GM12878 (cell line): Measurements from ENCODE around the gene SLC29A1. TPM values are rescaled to one million over a fixed set of nuclear protein-coding genes. Genes with fewer than 3 reads are reported as not detected.

ENCODE experiments used
- ATAC-seq: fragments of 200-7000 bp; cut with Tn5 transposase; 3 replicates; pipeline ENCODE4 v1.9.1; 2020; ENCODE audit warnings: mild to moderate bottlenecking, moderate library complexity
- BruUV-seq: library from RNA; stranded (reverse); fragments of 400-500 nt; replicated peaks from 2 replicates; lab custom pipeline; 2021; lab: Mats Ljungman, UMichigan
- CTCF ChIA-PET: fragments of 300-600 bp; sonication (Branson Sonifier 250); formaldehyde crosslinking; extraction: SDS; loops from one replicate; lab custom pipeline; 2021; ENCODE audit warnings: inconsistent platforms; lab: Yijun Ruan, JAX
- POLR2A ChIA-PET: fragments of 350-600 bp; formaldehyde crosslinking; extraction: SDS; loops from one replicate; lab custom pipeline; 2021; ENCODE audit warnings: inconsistent platforms; lab: Charles Lee
- RAD21 ChIA-PET: fragments of 300-600 bp; sonication (Branson Sonifier 250); formaldehyde crosslinking; loops from one replicate; lab custom pipeline; 2023; ENCODE audit warnings: antibody characterized with exemption; ENCODE audit not compliant: unreplicated experiment; lab: Charles Lee
- SMC1A ChIA-PET: fragments of 300-600 bp; sonication (Branson Sonifier 250); formaldehyde crosslinking; loops from one replicate; lab custom pipeline; 2023; ENCODE audit not compliant: unreplicated experiment, uncharacterized antibody; lab: Charles Lee
- DNase-seq: peaks from one replicate; pipeline ENCODE4 v3.0.0-alpha.2; 2011; ENCODE audit warnings: low read depth, low spot score
- FAIRE-seq: peaks from 3 replicates; lab custom pipeline; 2011; peaks lifted over from hg19 to GRCh38; lab: Jason Lieb, UNC
- H2AFZ ChIP-seq: 2 replicates; pipeline ENCODE4 v1.6.0; 2011; ENCODE audit warnings: low read depth, low read length, control low read depth; ENCODE audit not compliant: control insufficient read depth
- H3K27ac ChIP-seq: 2 replicates; pipeline ENCODE4 v1.5.1; 2011; ENCODE audit warnings: control low read depth; ENCODE audit not compliant: control insufficient read depth, insufficient read depth
- H3K27me3 ChIP-seq, 2 experiments: replicated peaks in 1 of 2; 2 replicates each; pipeline versions ENCODE4 v1.6.0 to v1.6.1; 2011; ENCODE audit warnings: low read length in 1 of 2; ENCODE audit not compliant: control insufficient read depth in 2 of 2, insufficient read depth in 2 of 2
- H3K36me3 ChIP-seq, 2 experiments: 2 replicates each; pipeline ENCODE4 v1.5.1; 2011; ENCODE audit warnings: low read length in 1 of 2; ENCODE audit not compliant: control insufficient read depth in 2 of 2, insufficient read depth in 2 of 2
- H3K4me1 ChIP-seq: 2 replicates; pipeline ENCODE4 v1.6.1; 2011; ENCODE audit warnings: mild to moderate bottlenecking, low read length, moderate library complexity, mixed read lengths; ENCODE audit not compliant: control insufficient read depth, insufficient read depth
- H3K4me2 ChIP-seq: 2 replicates; pipeline ENCODE4 v1.6.0; 2011; ENCODE audit warnings: control low read depth; ENCODE audit not compliant: control insufficient read depth, insufficient read depth
- H3K4me3 ChIP-seq: fragments of 200-600 bp; sonication (generic); 2 replicates; pipeline ENCODE4 v1.5.1; 2016
- H3K79me2 ChIP-seq: 2 replicates; pipeline ENCODE4 v1.6.0; 2011; ENCODE audit warnings: low read length; ENCODE audit not compliant: control insufficient read depth, insufficient read depth
- H3K9ac ChIP-seq: 2 replicates; pipeline ENCODE4 v1.8.0; 2011; ENCODE audit warnings: low read length, control low read depth, mixed read lengths; ENCODE audit not compliant: control insufficient read depth, insufficient read depth
- H3K9me3 ChIP-seq: replicated peaks from 3 replicates; pipeline ENCODE4 v1.5.1; 2011; ENCODE audit warnings: mild to moderate bottlenecking, low read length; ENCODE audit not compliant: control insufficient read depth, insufficient read depth
- H4K20me1 ChIP-seq: 2 replicates; pipeline ENCODE4 v1.6.0; 2011; ENCODE audit not compliant: control insufficient read depth, insufficient read depth
- CBFB ChIP-seq: IDR thresholded peaks from 2 replicates; pipeline ENCODE4 v1.6.1; 2016; ENCODE audit warnings: antibody characterized with exemption, low read depth
- EED ChIP-seq: sonication (generic); IDR thresholded peaks from 2 replicates; pipeline ENCODE4 v1.6.1; 2016; ENCODE audit warnings: antibody characterized with exemption, low read depth
- MYB ChIP-seq: fragments of 150-350 bp; IDR thresholded peaks from 2 replicates; pipeline ENCODE4 v1.6.1; 2014; ENCODE audit warnings: mild to moderate bottlenecking, low read depth, low read length, borderline replicate concordance
- TCF12 ChIP-seq: IDR thresholded peaks from 2 replicates; pipeline ENCODE4 v1.6.1; 2011; ENCODE audit warnings: low read depth, mild to moderate bottlenecking, low read length
- WGBS: methylation state at CpG from one replicate; pipeline ENCODE4 v1.1.6; 2016; ENCODE audit warnings: low lambda C conversion rate; ENCODE audit not compliant: insufficient replicate concordance, insufficient coverage; ENCODE audit errors: missing lambda C conversion rate; 5-methylcytosine and 5-hydroxymethylcytosine counted together
- in situ Hi-C: fragments of 300-500 bp; cut with MboI; formaldehyde crosslinking; loops from 9 replicates; pipeline ENCODE4 v1.14.3; 2018; ENCODE audit warnings: mixed read lengths
- intact Hi-C: fragments of 100-400 bp; cut with micrococcal nuclease; formaldehyde crosslinking; loops from one replicate; pipeline ENCODE4 v1.14.2; 2022; ENCODE audit not compliant: unreplicated experiment
- polyA plus RNA-seq, 11 experiments: library from polyadenylated mRNA; depleted of rRNA in 4 of 11; unstranded in 6 of 11; stranded (reverse) in 5 of 11; fragments of >200 nt; fragmentation: Nextera tagmentation in 4 of 11; fragmentation: Illumina TruSeq in 1 of 11; extraction: Ambion mirVana in 4 of 11; extraction: Trizol in 1 of 11; gene quantifications; 1 replicate in 1 of 11; 2 replicates in 10 of 11; pipeline versions ENCODE4 v1.2.1 to v1.2.3, GENCODE V29; 2011 to 2016; ENCODE audit warnings: inconsistent platforms in 2 of 11, missing spikeins in 2 of 11, low read depth in 1 of 11
- total RNA-seq, 4 experiments: library from RNA; depleted of rRNA in 3 of 4; stranded (reverse); fragments of >200 nt in 3 of 4; fragmentation: Illumina TruSeq in 1 of 4; extraction: Trizol in 1 of 4; gene quantifications; 2 replicates each; pipeline versions ENCODE4 v1.2.1 to v1.2.3, GENCODE V29; 2013 to 2021
- TF ChIP-seq, protein P1 (sequence below): fragments of 450-650 bp; IDR thresholded peaks from 2 replicates; pipeline ENCODE4 v1.6.1; 2017; ENCODE audit warnings: mild to moderate bottlenecking, low read depth, inconsistent platforms; ENCODE audit not compliant: poor library complexity, severe bottlenecking
- TF ChIP-seq, protein P2 (sequence below): fragments of 450-650 bp; formaldehyde crosslinking; IDR thresholded peaks from 2 replicates; pipeline ENCODE4 v1.4.0; 2020; ENCODE audit warnings: mild to moderate bottlenecking, moderate library complexity
- TF ChIP-seq, protein P3 (sequence below): fragments of 450-650 bp; IDR thresholded peaks from 2 replicates; pipeline ENCODE4 v1.6.1; 2017; ENCODE audit warnings: mild to moderate bottlenecking, moderate library complexity

Gene SLC29A1
- total and polyA plus RNA-seq, 10 of the 15 experiments (the other 5 are each of a cell fraction or from before 2014, with no cell fraction given): 10.0 to 132 (median 93.4) TPM

- TF ChIP-seq, protein P1, sequence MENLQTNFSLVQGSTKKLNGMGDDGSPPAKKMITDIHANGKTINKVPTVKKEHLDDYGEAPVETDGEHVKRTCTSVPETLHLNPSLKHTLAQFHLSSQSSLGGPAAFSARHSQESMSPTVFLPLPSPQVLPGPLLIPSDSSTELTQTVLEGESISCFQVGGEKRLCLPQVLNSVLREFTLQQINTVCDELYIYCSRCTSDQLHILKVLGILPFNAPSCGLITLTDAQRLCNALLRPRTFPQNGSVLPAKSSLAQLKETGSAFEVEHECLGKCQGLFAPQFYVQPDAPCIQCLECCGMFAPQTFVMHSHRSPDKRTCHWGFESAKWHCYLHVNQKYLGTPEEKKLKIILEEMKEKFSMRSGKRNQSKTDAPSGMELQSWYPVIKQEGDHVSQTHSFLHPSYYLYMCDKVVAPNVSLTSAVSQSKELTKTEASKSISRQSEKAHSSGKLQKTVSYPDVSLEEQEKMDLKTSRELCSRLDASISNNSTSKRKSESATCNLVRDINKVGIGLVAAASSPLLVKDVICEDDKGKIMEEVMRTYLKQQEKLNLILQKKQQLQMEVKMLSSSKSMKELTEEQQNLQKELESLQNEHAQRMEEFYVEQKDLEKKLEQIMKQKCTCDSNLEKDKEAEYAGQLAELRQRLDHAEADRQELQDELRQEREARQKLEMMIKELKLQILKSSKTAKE: no peak
- 0 out of 2 replicates have a peak, but pooled peaks have one; percentile 20 for TF ChIP-seq CBFB
These were observed 33.8 kb downstream of the SLC29A1 start, which contains the start of gene SLC35B2 (continued) for GRCh38 chr6:44257025-44257752.

DNA sequence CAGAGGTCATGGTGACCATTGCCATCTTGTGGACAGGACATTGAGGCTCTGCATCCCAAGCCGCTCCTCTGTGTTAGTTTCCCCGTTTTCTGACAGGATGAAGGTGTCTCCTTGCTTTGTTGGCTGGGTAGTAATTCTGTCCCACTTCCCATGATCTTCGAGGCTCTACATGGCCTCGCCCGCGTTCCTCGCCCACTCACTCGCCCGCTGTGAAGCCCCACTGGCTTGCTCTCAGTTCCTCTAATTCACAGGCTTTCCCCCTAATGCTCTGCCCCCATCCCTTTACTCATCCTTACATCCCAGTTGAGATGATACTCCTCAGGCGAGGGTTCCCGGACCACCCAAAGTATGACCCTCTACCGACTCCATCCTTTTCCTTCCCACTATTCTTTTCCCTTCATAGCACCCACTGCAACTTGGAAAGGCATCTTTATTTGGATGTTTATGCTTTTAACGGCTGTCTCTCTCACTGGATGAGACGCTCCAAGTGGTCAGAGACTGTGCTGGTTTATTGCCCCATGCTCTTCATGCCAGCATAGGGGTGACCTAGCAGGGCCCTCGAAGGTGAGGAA lies 34.4 kb downstream of the SLC29A1 start:
- peaks cover 67% of the 10 kb centered on the region for H3K4me1 ChIP-seq
- ChIA-PET POLR2A (interaction anchor here (0.6 to 10.7 kb wide), 4 partner anchors 11 to 60 kb away, joined by 3 to 131 read pairs (median 7); partner anchors contain the start of gene HSP90AB1), CTCF (interaction anchor here (1.2 to 5.0 kb wide), 5 partner anchors 10 to 85 kb away, joined by 3 to 36 read pairs (median 8); partner anchors contain the start of gene HSP90AB1), RAD21 (interaction anchor here (1.9 to 4.8 kb wide), 2 partner anchors 11 to 85 kb away, joined by 8 to 28 read pairs; partner anchors contain the start of gene HSP90AB1), SMC1A (interaction anchor here (0.7 to 3.1 kb wide), 3 partner anchors 11 to 85 kb away, joined by 3 to 25 read pairs (median 10); partner anchors contain the start of gene HSP90AB1)
- intact Hi-C loops: no loop called here
- DNase-seq (no peak), ATAC-seq (peak; percentile 31), FAIRE-seq (peak; percentile 18)
- H3K9me3 ChIP-seq: no peaks in the 10 kb centered on the region
- H3K4me3 ChIP-seq: peak overlapping the region; percentile 33; the same call in 1 of the 2 replicates
- in situ Hi-C loops: no loop called here
- WGBS: 8% methylated on average over 15 of the region's 15 CpGs
- H3K9ac ChIP-seq: peak overlapping the region; percentile 90
- peaks cover 29 to 34% of the 10 kb centered on the region in 2 experiments for H3K36me3 ChIP-seq
- H3K79me2 ChIP-seq: peaks cover 86% of the 10 kb centered on the region
- no TSS peak for BruUV-seq
- H2AFZ ChIP-seq: peak overlapping the region; percentile 56
- H3K27me3 ChIP-seq: no peaks in the 10 kb centered on the region
- H3K4me2 ChIP-seq: peak overlapping the region; percentile 98
- H4K20me1 ChIP-seq: peaks cover 4% of the 10 kb centered on the region; the same call in 1 of the 2 replicates
- peak overlapping the region; percentile 99 for H3K27ac ChIP-seq
- TF ChIP-seq MYB (0 out of 2 replicates have a peak, but pooled peaks have one; percentile 54), EED (peak; percentile 97), TCF12 (peak; percentile 48; the same call in 1 of the 2 replicates)
- TF ChIP-seq, protein P2, sequence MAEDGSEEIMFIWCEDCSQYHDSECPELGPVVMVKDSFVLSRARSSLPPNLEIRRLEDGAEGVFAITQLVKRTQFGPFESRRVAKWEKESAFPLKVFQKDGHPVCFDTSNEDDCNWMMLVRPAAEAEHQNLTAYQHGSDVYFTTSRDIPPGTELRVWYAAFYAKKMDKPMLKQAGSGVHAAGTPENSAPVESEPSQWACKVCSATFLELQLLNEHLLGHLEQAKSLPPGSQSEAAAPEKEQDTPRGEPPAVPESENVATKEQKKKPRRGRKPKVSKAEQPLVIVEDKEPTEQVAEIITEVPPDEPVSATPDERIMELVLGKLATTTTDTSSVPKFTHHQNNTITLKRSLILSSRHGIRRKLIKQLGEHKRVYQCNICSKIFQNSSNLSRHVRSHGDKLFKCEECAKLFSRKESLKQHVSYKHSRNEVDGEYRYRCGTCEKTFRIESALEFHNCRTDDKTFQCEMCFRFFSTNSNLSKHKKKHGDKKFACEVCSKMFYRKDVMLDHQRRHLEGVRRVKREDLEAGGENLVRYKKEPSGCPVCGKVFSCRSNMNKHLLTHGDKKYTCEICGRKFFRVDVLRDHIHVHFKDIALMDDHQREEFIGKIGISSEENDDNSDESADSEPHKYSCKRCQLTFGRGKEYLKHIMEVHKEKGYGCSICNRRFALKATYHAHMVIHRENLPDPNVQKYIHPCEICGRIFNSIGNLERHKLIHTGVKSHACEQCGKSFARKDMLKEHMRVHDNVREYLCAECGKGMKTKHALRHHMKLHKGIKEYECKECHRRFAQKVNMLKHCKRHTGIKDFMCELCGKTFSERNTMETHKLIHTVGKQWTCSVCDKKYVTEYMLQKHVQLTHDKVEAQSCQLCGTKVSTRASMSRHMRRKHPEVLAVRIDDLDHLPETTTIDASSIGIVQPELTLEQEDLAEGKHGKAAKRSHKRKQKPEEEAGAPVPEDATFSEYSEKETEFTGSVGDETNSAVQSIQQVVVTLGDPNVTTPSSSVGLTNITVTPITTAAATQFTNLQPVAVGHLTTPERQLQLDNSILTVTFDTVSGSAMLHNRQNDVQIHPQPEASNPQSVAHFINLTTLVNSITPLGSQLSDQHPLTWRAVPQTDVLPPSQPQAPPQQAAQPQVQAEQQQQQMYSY: no peak
- TF ChIP-seq, protein P3, sequence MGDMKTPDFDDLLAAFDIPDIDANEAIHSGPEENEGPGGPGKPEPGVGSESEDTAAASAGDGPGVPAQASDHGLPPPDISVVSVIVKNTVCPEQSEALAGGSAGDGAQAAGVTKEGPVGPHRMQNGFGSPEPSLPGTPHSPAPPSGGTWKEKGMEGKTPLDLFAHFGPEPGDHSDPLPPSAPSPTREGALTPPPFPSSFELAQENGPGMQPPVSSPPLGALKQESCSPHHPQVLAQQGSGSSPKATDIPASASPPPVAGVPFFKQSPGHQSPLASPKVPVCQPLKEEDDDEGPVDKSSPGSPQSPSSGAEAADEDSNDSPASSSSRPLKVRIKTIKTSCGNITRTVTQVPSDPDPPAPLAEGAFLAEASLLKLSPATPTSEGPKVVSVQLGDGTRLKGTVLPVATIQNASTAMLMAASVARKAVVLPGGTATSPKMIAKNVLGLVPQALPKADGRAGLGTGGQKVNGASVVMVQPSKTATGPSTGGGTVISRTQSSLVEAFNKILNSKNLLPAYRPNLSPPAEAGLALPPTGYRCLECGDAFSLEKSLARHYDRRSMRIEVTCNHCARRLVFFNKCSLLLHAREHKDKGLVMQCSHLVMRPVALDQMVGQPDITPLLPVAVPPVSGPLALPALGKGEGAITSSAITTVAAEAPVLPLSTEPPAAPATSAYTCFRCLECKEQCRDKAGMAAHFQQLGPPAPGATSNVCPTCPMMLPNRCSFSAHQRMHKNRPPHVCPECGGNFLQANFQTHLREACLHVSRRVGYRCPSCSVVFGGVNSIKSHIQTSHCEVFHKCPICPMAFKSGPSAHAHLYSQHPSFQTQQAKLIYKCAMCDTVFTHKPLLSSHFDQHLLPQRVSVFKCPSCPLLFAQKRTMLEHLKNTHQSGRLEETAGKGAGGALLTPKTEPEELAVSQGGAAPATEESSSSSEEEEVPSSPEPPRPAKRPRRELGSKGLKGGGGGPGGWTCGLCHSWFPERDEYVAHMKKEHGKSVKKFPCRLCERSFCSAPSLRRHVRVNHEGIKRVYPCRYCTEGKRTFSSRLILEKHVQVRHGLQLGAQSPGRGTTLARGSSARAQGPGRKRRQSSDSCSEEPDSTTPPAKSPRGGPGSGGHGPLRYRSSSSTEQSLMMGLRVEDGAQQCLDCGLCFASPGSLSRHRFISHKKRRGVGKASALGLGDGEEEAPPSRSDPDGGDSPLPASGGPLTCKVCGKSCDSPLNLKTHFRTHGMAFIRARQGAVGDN: peak; percentile 87
